GM21381 (cell line): ENCODE results near the gene HOXA3.

Experiments used
- ATAC-seq: cut with Tn5 transposase; IDR thresholded peaks from one replicate; pipeline ENCODE4 v1.9.1; 2021; ENCODE audit warnings: mild to moderate bottlenecking, moderate library complexity; ENCODE audit not compliant: unreplicated experiment

Gene HOXA3

DNA sequence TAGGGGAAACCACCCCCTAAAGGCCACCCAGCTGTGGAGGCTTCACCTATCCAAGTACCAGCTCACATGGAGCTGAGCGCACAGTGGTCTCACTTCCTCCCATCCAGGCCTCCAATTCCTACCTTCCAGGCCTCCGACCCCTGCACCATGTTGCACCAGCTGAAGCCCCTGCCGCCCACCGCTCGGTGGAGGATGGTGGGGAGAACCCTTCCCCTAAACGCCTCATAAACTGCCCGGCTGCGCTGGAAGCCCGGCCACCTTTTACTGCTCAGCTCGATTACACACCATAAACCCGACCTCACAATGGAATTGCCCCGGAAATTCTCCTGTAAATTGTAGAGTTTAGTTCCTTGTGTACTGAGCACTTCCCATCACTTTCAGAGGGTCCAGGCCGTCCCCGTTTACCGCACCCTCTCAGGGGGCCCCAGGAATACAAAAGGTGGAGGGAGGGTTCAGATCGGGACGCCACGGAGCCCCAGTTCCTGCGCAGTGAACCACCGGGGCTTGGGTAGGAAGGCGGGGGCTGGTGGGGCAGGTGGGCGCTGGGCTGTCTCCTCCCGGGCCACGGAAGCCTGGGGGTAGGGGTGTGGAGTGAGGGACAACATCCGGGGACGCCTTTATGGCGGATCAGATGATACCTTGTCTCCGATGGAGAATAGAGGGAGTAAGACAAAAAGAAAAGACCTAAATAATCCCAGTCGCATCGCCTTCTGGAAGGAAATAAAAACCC is 5.5 kb upstream of the HOXA3 start:
- no peak for ATAC-seq

DNA sequence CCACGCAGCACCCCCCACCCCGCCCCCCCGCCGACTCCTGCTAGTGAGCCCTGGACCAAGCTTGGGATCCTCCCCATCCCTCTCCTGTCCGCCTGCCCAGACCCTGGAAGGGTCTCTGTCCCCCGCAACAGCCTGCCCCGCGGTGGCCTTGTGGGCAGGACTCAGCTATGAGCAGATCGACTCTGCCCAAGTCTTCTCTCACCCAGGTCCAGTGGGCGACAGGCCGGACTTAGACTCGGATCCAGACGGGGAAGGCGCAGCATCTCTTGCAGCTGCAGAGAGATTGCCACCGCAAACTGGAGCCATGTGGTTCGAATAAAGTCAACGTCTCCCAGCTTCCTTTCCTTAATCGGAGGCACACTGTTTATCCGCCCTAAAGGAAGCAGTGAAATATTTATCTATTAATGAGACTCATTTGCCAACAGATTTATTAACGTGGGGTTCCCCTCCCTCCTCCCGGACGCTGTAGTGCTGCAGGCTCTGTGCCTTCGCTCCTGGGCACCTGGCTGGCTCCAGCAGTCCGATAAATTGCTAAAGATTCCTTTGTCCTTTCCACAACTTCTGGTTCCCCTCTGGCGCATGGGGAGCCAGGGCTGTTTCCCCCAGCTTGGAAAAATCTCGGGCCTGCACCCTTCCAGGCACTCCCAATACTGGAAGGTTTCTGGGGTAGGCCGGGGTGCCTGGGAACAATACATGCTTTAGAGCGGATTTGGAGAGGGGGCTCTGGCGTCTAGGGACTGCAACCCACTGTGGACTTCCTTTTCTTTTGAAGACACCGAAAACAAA is 4.7 kb upstream of the HOXA3 start:
- ATAC-seq: no peak

GRCh38 chr7:27156508-27156898 is 4.1 kb upstream of the HOXA3 start, which contains the start of gene HOXA7:
HOXA7 (minus strand) TSS chr7:27156675; CDS start chr7:27156545, 130 bp downstream.
- no peak for ATAC-seq

- ATAC-seq: no peak
These were observed 3.6 kb upstream of the HOXA3 start for GRCh38 chr7:27155816-27156507.

GRCh38 chr7:27154901-27155815 is 2.8 kb upstream of the HOXA3 start:
- no peak for ATAC-seq

GRCh38 chr7:27154369-27154768 is 2.0 kb upstream of the HOXA3 start:
- ATAC-seq: no peak

DNA sequence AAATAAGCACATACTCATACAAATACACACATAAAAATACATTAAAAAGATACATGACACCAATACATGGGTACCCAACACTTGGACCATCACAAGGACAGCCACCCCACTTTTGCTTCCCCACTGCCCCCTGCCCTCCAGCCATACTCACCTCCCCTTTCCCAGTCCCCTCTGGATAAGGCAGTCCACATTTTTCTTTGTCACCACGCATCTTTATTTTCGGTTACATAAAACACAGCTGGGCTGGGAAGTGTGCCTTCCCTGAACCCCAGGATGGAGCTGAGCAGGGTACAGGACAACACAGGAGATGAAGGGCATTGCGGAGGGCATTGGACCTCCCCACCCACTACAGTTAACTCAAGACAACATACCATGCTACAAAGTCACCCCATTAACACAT is 1.1 kb upstream of the HOXA3 start:
- ATAC-seq: no peak

- no peak for ATAC-seq
These were observed 546 bp upstream of the HOXA3 start for GRCh38 chr7:27152816-27153442.

- no peak for ATAC-seq
These were observed 947 bp downstream of the HOXA3 start for GRCh38 chr7:27151341-27151930.

GRCh38 chr7:27150568-27151340 is 1.6 kb downstream of the HOXA3 start:
- ATAC-seq: peak; percentile 88

GRCh38 chr7:27149842-27150567 is 2.4 kb downstream of the HOXA3 start:
- no peak for ATAC-seq

- no peak for ATAC-seq
These were observed 3.4 kb downstream of the HOXA3 start for GRCh38 chr7:27148756-27149641.

DNA sequence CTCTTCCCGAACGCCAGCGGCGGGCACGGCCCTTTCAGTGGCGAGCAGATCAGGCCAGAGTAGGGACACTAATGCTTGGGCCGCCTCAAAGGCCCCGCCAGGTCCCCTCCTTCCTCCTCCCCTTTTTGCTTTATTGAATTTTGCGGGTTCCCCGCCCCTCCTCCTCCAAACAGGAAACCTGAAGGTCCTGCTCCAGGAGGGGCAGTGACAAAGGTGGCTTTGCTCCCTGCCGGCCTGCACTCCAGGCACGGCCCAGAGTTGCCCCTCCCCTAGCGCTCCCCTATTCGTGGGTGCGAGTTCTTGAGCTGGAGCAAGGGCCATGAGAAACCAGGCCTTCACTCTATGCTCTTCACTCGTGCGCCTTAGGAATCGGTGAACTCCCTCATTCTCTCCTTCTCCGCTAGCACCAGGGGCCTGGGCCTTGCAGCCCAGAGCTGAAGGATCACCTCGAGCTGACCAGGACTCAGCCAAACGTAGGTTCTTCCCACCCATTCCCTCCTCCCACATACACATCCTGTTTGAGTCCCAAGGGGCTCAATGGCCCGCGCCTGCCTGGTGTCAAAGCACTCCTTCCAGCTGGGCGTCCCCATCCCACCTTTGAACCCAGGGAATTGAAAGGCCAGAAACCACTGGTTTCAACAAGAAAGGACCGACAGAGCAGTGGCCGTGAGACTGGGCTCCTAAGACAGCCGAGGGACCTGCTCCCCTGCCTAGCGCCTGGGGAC is 4.2 kb downstream of the HOXA3 start:
- ATAC-seq: no peak

GRCh38 chr7:27147199-27148030 is 5.0 kb downstream of the HOXA3 start, which contains the start of gene HOXA6:
HOXA6 (minus strand) TSS chr7:27147774; CDS start chr7:27147749, 25 bp downstream.
- no peak for ATAC-seq

GRCh38 chr7:27146491-27147198 is 5.7 kb downstream of the HOXA3 start:
- ATAC-seq: no peak
